K562 (cell line): Measurements from ENCODE around the gene ZC3H13. TPM values are rescaled to one million over a fixed set of nuclear protein-coding genes. Genes with fewer than 3 reads are reported as not detected.

Experiments used
- ATAC-seq: fragments of 200-7000 bp; cut with Tn5 transposase; 3 replicates; pipeline ENCODE4 v1.9.1; 2020; ENCODE audit warnings: moderate library complexity
- BruUV-seq: library from RNA; stranded (reverse); fragments of 400-500 nt; replicated peaks from 2 replicates; lab custom pipeline; 2021; lab: Mats Ljungman, UMichigan
- CTCF ChIA-PET: fragments of 300-600 bp; formaldehyde crosslinking; extraction: SDS; loops from one replicate; lab custom pipeline; 2021; ENCODE audit warnings: low intra/inter-chr PET ratio; lab: Yijun Ruan, JAX
- POLR2A ChIA-PET: fragments of 300-600, 350-650 bp; sonication (Branson Sonifier 250); formaldehyde crosslinking; extraction: SDS; loops from one replicate; lab custom pipeline; 2021; ENCODE audit warnings: antibody characterized with exemption, inconsistent platforms; lab: Yijun Ruan, JAX
- DNase-seq, 4 experiments: peaks; one replicate each; pipeline versions ENCODE4 v3.0.0 to v3.0.0-alpha.2; 2011 to 2018; ENCODE audit warnings: low spot score in 3 of 4, mixed read lengths in 3 of 4; ENCODE audit errors: extremely low read depth in 1 of 4
- FAIRE-seq: peaks from 2 replicates; lab custom pipeline; 2011; peaks lifted over from hg19 to GRCh38; lab: Jason Lieb, UNC
- H2AFZ ChIP-seq: 2 replicates; pipeline ENCODE4 v1.6.0; 2011; ENCODE audit warnings: low read depth, low read length, control low read depth, inconsistent platforms
- H3K27ac ChIP-seq: fragments of 200-600 bp; 3 replicates; pipeline ENCODE4 v1.8.0; 2011; ENCODE audit warnings: low read depth, mild to moderate bottlenecking, control low read depth, inconsistent platforms, low read length, moderate library complexity, mixed read lengths; ENCODE audit errors: extremely low read depth
- H3K27me3 ChIP-seq, 2 experiments: fragments of 300-600 bp in 1 of 2; 2 replicates in 1 of 2; 3 replicates in 1 of 2; pipeline versions ENCODE4 v1.6.0 to v1.8.0; 2011; ENCODE audit warnings: inconsistent platforms in 2 of 2, low read length in 2 of 2, mild to moderate bottlenecking in 1 of 2, mixed read lengths in 1 of 2, moderate library complexity in 1 of 2; ENCODE audit not compliant: control insufficient read depth in 2 of 2, insufficient read depth in 2 of 2
- H3K36me3 ChIP-seq: fragments of 300-600 bp; 3 replicates; pipeline ENCODE4 v1.8.0; 2011; ENCODE audit warnings: mild to moderate bottlenecking, low read length, inconsistent platforms; ENCODE audit not compliant: control insufficient read depth, insufficient read depth
- H3K4me1 ChIP-seq, 2 experiments: fragments of 200-600 bp in 1 of 2; replicated peaks in 1 of 2; 2 replicates in 1 of 2; 3 replicates in 1 of 2; pipeline versions ENCODE4 v1.5.1 to v1.8.0; 2011; ENCODE audit warnings: inconsistent platforms in 2 of 2, low read length in 2 of 2, mild to moderate bottlenecking in 1 of 2, mixed read lengths in 1 of 2, moderate library complexity in 1 of 2; ENCODE audit not compliant: control insufficient read depth in 2 of 2, insufficient read depth in 2 of 2
- H3K4me2 ChIP-seq: 2 replicates; pipeline ENCODE4 v1.6.1; 2011; ENCODE audit warnings: low read length, control low read depth, inconsistent platforms, mixed read lengths; ENCODE audit not compliant: insufficient read depth
- H3K4me3 ChIP-seq: fragments of 200-600 bp; sonication (generic), shearing (Covaris generic); 2 replicates; pipeline ENCODE4 v1.5.1; 2016; ENCODE audit warnings: control low read depth, inconsistent platforms
- H3K79me2 ChIP-seq: fragments of 200-600 bp; 3 replicates; pipeline ENCODE4 v1.8.0; 2011; ENCODE audit warnings: low read length, inconsistent platforms; ENCODE audit not compliant: control insufficient read depth, insufficient read depth
- H3K9ac ChIP-seq, 2 experiments: 2 replicates each; pipeline versions ENCODE4 v1.6.0 to v1.6.1; 2011; ENCODE audit warnings: low read depth in 2 of 2, low read length in 2 of 2, control low read depth in 1 of 2, inconsistent platforms in 1 of 2, mild to moderate bottlenecking in 1 of 2, mixed read lengths in 1 of 2; ENCODE audit not compliant: insufficient read depth in 1 of 2
- H3K9me1 ChIP-seq: one replicate; pipeline ENCODE4 v1.6.0; 2011; ENCODE audit warnings: inconsistent platforms, mild to moderate bottlenecking, low read length, moderate library complexity; ENCODE audit not compliant: control insufficient read depth, insufficient read depth
- H3K9me3 ChIP-seq: replicated peaks from 2 replicates; pipeline ENCODE4 v1.5.1; 2011; ENCODE audit warnings: low read depth, low read length, inconsistent platforms; ENCODE audit not compliant: control insufficient read depth, insufficient read depth
- H4K20me1 ChIP-seq: replicated peaks from 2 replicates; pipeline ENCODE4 v1.6.1; 2011; ENCODE audit warnings: low read length, inconsistent platforms, mixed read lengths; ENCODE audit not compliant: control insufficient read depth, insufficient read depth
- CREB3 ChIP-seq: fragments of 450-650 bp; conservative IDR thresholded peaks from 2 replicates; pipeline ENCODE4 v1.6.1; 2016; ENCODE audit warnings: missing genetic modification characterization, low read depth, mild to moderate bottlenecking, missing compliant biosample characterization, moderate library complexity
- CREB3L1 ChIP-seq: fragments of 450-650 bp; IDR thresholded peaks from 2 replicates; pipeline ENCODE4 v1.6.1; 2014; ENCODE audit warnings: low read depth, mild to moderate bottlenecking, moderate library complexity, borderline replicate concordance
- CREB5 ChIP-seq: fragments of 250-450 bp; sonication (Bioruptor Pico); IDR thresholded peaks from 2 replicates; pipeline ENCODE4 v1.5.0; 2020; ENCODE audit warnings: mild to moderate bottlenecking
- ESRRA ChIP-seq: fragments of 450-650 bp; IDR thresholded peaks from 2 replicates; pipeline ENCODE4 v1.6.1; 2014; ENCODE audit warnings: low read depth, mild to moderate bottlenecking, moderate library complexity, borderline replicate concordance
- HNRNPL ChIP-seq: fragments of 200-400 bp; formaldehyde crosslinking; IDR thresholded peaks from 2 replicates; pipeline ENCODE4 v1.6.1; 2017; ENCODE audit warnings: low read depth, mild to moderate bottlenecking, low read length
- KAT7 ChIP-seq: sonication (generic); formaldehyde crosslinking; IDR thresholded peaks from 2 replicates; pipeline ENCODE4 v1.8.0; 2022; ENCODE audit warnings: missing genetic modification reagents, mild to moderate bottlenecking, borderline replicate concordance
- NR0B1 ChIP-seq: fragments of 450-650 bp; IDR thresholded peaks from one replicate; pipeline ENCODE4 v1.6.1; 2018; ENCODE audit warnings: mild to moderate bottlenecking, moderate library complexity; ENCODE audit not compliant: partially characterized antibody
- RAD21 ChIP-seq, 2 experiments: fragments of 250-450 bp in 1 of 2; fragments of 450-650 bp in 1 of 2; sonication (Bioruptor Pico) in 1 of 2; formaldehyde crosslinking in 1 of 2; IDR thresholded peaks in 1 of 2; conservative IDR thresholded peaks in 1 of 2; 2 replicates each; pipeline versions ENCODE4 v1.4.0 to v1.8.0; 2020 to 2022; ENCODE audit warnings: mild to moderate bottlenecking in 2 of 2, moderate library complexity in 1 of 2
- SAP30 ChIP-seq: fragments of 200-600 bp; sonication (generic); IDR thresholded peaks from 2 replicates; pipeline ENCODE4 v1.6.1; 2012; ENCODE audit warnings: borderline replicate concordance, low read depth, mild to moderate bottlenecking, moderate library complexity, low read length, control low read depth, inconsistent platforms; ENCODE audit not compliant: insufficient read depth, poor library complexity, severe bottlenecking
- SMARCE1 ChIP-seq: fragments of 450-650 bp; IDR thresholded peaks from 2 replicates; pipeline ENCODE4 v1.7.1; 2016; ENCODE audit warnings: mild to moderate bottlenecking
- STAT5A ChIP-seq: IDR thresholded peaks from 2 replicates; pipeline ENCODE4 v1.6.1; 2012; ENCODE audit warnings: low read length, inconsistent platforms, borderline replicate concordance
- YBX1 ChIP-seq: fragments of 450-650 bp; IDR thresholded peaks from 2 replicates; pipeline ENCODE4 v1.7.1; 2016; ENCODE audit warnings: mild to moderate bottlenecking
- ZKSCAN3 ChIP-seq: fragments of 250-450 bp; sonication (Bioruptor Pico); IDR thresholded peaks from 2 replicates; pipeline ENCODE4 v1.4.0; 2020
- ZNF146 ChIP-seq: IDR thresholded peaks from one replicate; pipeline ENCODE4 v1.6.1; 2018; ENCODE audit warnings: missing compliant biosample characterization; ENCODE audit not compliant: unreplicated experiment
- ZNF584 ChIP-seq: fragments of 200-800 bp; sonication (Bioruptor generic); IDR thresholded peaks from 2 replicates; pipeline ENCODE4 v1.6.1; 2016; ENCODE audit warnings: low read depth, mild to moderate bottlenecking, missing genetic modification characterization, missing compliant biosample characterization
- ZNF589 ChIP-seq: fragments of 200-800 bp; sonication (Bioruptor generic); IDR thresholded peaks from 2 replicates; pipeline ENCODE4 v1.6.1; 2016; ENCODE audit warnings: low read depth, missing genetic modification characterization, missing compliant biosample characterization
- WGBS: fragments of 100-300 bp; shearing (Covaris generic); methylation state at CpG from one replicate; pipeline ENCODE4 v1.1.6; 2016; ENCODE audit warnings: low coverage, mixed read lengths; ENCODE audit not compliant: insufficient coverage; ENCODE audit errors: missing lambda C conversion rate; 5-methylcytosine and 5-hydroxymethylcytosine counted together
- in situ Hi-C: fragments of 300-500 bp; cut with MboI; formaldehyde crosslinking; loops from 4 replicates; pipeline ENCODE4 v1.15.0; 2018; ENCODE audit warnings: inconsistent platforms, mixed read lengths
- intact Hi-C: fragments of 100-400 bp; cut with micrococcal nuclease; formaldehyde crosslinking; loops from 2 replicates; pipeline ENCODE4 v1.14.2; 2022
- polyA plus RNA-seq, 8 experiments: library from polyadenylated mRNA; depleted of rRNA in 4 of 8; stranded (reverse) in 5 of 8; unstranded in 3 of 8; fragments of >200 nt; fragmentation: Nextera tagmentation in 2 of 8; fragmentation: Illumina TruSeq in 1 of 8; extraction: Ambion mirVana in 2 of 8; extraction: Trizol in 1 of 8; gene quantifications; 2 replicates each; pipeline versions ENCODE4 v1.2.1 to v1.2.3, GENCODE V29; 2011 to 2014; ENCODE audit warnings: inconsistent platforms in 1 of 8, missing spikeins in 1 of 8
- total RNA-seq, 7 experiments: library from RNA; depleted of rRNA in 6 of 7; stranded (reverse); fragments of >200 nt in 6 of 7; fragmentation: Illumina TruSeq in 2 of 7; extraction: Trizol in 2 of 7; gene quantifications; 2 replicates each; pipeline versions ENCODE4 v1.2.1 to v1.2.3, GENCODE V29; 2011 to 2021; ENCODE audit warnings: low replicate concordance in 1 of 7

The ZC3H13 gene
- total and polyA plus RNA-seq, 9 of the 15 experiments (the other 6 are each of a cell fraction or from before 2014, with no cell fraction given): 4.9 to 27.6 (median 12.1) TPM

GRCh38 chr13:46008631-46009030, 43.9 kb downstream of the ZC3H13 start:
- Histone ChIP-seq H3K9ac (no peak overlapping the region), H4K20me1 (no peaks in the 10 kb centered on the region)
- TF ChIP-seq CREB5 (CRISPR knock-in tag) (no peak), SMARCE1 (no peak), ZKSCAN3 (CRISPR knock-in tag) (no peak), SAP30 (no peak), ZNF589 (CRISPR knock-in tag) (no peak), CREB3 (tag) (no peak), KAT7 (CRISPR knock-in tag) (no peak), ZNF146 (no peak), RAD21 (CRISPR knock-in tag; conservative IDR thresholded peaks at IDR 0.05 in 1 of 2, IDR thresholded peaks at IDR 0.05 in 1 of 2) (no peak), YBX1 (no peak), NR0B1 (no peak), HNRNPL (no peak), ESRRA (no peak), ZNF584 (CRISPR knock-in tag) (no peak), STAT5A (no peak), CREB3L1 (no peak)
- TF ChIP-seq, all 486 proteins: peak for 0
- POLR2A ChIA-PET: no interaction called here
- intact Hi-C loops (no loop called here), in situ Hi-C loops (no loop called here)
- Histone ChIP-seq H2AFZ (no peak overlapping the region), H3K4me2 (no peak overlapping the region), H3K4me1 (no peaks in the 10 kb centered on the region; a peak in 1 of 5 replicates), H3K27ac (no peak overlapping the region), H3K4me3 (no peak overlapping the region), H3K36me3 (peaks cover 43% of the 10 kb centered on the region; the same call in 2 of the 3 replicates), H3K79me2 (no peaks in the 10 kb centered on the region), H3K9me3 (no peaks in the 10 kb centered on the region), H3K27me3 (no peaks in the 10 kb centered on the region), H3K9me1 (no peaks in the 10 kb centered on the region)
- no peak for FAIRE-seq
- 100% methylated on average over 2 of the region's 2 CpGs for WGBS
- no peak for DNase-seq
- BruUV-seq: no TSS peak
- CTCF ChIA-PET: no interaction called here
- ATAC-seq: no peak
